Measurements from ENCODE around the gene GJA4.
"Not testable (repeated sequence)": the region's sequence is repeated elsewhere in the genome, so short reads cannot be mapped to it uniquely, and the experiment has no call there.

GJA4 gene

DNA sequence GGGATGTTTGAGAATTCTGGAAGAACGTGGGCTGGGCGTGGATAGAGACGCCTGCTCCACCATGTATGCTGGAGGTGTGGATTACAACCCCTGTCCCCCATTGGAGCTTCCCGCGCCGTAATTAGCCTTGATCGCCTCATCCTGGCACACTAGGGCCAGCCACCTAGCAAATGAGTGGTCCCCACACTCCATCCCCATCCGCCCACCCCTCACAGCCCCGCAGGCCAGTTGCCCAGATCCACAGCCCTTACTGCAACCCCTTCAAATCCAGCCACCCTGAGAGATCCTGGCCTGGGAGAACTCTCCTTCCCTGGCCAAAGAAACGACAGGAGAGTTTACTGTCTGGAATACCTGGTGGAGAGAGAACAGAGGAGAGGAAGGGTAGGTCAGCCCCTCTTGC is 375 bp upstream of the GJA4 start:
- no peak for DNase-seq (ENCODE audit: low read depth)

DNA sequence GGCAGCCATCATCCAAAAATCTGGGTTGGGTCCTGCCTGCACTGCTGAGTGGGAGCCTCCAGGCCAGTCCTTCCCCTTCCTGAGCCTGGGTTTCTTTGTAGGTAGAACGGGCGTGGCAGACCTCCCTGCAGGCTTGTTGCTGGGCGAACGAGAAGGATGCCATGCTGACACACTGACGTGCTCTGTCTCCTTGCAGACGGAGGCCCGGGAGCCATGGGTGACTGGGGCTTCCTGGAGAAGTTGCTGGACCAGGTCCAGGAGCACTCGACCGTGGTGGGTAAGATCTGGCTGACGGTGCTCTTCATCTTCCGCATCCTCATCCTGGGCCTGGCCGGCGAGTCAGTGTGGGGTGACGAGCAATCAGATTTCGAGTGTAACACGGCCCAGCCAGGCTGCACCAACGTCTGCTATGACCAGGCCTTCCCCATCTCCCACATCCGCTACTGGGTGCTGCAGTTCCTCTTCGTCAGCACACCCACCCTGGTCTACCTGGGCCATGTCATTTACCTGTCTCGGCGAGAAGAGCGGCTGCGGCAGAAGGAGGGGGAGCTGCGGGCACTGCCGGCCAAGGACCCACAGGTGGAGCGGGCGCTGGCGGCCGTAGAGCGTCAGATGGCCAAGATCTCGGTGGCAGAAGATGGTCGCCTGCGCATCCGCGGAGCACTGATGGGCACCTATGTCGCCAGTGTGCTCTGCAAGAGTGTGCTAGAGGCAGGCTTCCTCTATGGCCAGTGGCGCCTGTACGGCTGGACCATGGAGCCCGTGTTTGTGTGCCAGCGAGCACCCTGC is 1.4 kb downstream of the GJA4 start:
- DNase-seq (ENCODE audit: low read depth) = no peak

DNA sequence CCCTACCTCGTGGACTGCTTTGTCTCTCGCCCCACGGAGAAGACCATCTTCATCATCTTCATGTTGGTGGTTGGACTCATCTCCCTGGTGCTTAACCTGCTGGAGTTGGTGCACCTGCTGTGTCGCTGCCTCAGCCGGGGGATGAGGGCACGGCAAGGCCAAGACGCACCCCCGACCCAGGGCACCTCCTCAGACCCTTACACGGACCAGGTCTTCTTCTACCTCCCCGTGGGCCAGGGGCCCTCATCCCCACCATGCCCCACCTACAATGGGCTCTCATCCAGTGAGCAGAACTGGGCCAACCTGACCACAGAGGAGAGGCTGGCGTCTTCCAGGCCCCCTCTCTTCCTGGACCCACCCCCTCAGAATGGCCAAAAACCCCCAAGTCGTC is 2.0 kb downstream of the GJA4 start:
- no peak for DNase-seq (ENCODE audit: low read depth)

DNA sequence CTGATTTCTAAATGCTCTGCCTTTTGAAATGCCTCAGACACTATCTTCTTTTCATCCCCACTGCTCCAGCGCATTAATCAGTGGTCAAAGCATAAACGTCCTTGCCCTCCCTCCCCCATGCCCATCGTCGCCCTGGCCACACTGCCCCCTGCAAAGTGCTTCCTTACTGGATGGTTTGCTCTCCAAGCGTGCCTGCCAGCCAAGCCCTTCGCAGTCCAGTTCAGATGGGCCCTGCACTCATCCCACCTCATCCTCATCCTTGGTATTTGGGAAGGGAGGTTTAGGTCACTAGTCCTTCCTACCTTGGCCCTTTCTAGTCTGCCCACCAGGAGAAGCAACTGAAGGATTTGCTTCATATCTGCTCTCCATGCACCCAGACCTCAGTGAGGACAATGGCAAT is 3.1 kb downstream of the GJA4 start:
- DNase-seq (ENCODE audit: low read depth) = no peak

DNA sequence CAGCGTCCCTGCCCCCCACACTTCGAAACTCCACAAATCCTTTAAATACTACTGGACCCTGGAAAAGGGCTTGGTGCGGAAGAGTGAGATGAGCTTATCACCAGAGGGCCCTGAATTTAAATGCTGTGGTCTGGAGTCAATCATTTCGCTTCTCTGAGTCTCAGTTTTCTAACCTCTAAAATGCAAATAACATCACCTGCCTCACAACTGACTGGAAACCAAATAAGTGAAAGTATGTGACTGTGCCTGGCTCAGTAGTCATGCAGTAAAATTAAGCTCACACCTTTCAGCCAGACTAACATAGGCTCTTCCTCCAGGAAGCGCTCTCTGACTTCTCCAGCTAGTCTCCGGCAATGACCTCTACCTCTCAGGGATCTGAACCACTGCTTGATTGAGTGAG is 4.2 kb downstream of the GJA4 start:
- no peak for DNase-seq (ENCODE audit: low read depth)

DNA sequence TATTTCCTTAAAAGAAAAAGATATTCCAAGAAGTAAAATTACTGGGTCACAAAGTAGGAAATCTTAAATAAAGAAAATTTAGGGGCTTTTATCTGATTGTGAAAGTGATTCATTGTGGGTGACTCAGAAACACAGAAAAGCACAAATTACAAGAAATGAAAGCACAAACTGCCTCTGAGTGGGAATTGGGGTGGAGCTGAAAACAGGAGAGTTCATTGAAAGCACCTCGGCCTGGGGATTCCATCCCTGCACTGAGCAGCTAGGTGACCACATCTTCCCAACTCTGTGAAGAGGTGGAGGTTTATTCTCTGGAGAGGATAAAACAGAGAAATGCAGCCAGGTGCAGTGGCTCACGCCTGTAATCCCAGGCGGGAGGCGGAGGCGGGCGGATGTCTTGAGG is 7.4 kb downstream of the GJA4 start:
- DNase-seq (ENCODE audit: low read depth) = no peak

DNA sequence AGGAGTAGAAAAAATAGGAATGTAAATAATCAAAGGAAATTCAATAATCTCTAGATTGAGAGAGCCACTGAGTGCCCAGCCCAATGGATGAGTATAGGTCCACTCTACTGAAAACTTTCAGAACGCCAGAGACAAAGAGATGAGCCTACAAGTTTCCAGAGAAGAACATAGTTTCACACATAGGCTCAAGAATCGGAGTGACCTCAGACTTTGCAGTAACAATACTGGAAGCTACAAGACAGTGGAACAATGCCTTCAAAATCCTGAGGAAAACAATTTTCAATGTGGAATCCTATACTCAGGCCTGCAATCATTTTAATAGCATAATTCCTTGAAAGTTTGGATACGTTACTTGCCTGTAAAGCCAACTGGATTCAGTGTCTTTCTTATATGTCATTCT is 11.0 kb downstream of the GJA4 start:
- DNase-seq (ENCODE audit: low read depth) = no peak

DNA sequence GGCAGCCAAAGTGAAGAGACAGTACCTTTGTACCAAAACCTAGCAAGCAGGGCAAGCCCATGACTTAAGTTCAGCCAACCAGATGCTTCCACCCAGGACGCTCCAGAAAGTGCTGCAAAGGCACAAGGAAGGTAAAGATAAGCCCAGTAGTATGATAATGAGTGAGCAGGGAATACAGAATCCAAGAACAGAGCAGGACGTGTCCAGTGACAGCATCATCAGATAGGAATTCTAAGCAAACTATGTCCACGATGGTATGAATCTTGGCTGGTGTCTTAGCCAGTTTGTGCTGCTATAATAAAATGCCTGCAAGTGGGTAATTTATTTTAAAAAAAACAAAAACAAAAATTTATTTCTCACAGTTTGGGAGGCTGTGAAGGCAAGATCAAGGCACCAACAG is 13.6 kb downstream of the GJA4 start:
- no peak for DNase-seq (ENCODE audit: low read depth)

DNA sequence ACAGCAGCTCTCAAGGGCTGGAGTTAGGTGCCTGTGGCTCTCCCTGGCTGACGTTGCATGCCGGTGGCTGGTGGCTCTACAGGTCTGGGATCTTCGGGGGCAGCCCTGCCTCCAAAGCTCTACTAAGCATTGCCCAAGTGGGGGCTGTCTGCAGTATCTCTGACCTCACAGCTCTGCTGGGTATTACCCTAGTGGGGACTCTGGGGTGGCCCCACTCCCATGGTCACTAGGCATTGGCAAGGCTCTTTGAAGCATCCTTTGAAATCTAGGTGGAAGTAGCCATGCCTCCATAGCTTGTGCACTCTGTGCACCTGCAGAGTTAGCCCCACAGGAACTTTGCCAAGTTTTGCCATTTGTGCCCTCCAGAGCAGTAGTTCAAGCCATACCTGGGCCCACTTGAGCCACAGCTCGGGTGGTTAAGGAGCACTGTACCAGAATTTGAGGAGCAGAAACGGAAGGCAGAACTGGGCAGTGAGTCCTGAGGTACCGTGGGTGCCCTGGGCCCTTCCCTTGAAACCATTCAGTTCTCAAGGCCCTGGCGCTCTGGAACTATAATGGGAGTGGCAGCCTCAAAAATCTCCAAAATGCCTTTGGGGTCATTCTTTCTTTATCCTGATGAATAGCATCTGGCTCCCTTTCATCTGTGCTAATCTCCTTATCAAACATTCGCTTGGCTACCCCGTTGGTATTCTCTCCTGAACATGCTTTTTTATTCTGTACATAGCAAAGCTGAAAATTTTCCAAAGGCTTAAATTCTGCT is 15.4 kb downstream of the GJA4 start:
- no peak for DNase-seq (ENCODE audit: low read depth)

DNA sequence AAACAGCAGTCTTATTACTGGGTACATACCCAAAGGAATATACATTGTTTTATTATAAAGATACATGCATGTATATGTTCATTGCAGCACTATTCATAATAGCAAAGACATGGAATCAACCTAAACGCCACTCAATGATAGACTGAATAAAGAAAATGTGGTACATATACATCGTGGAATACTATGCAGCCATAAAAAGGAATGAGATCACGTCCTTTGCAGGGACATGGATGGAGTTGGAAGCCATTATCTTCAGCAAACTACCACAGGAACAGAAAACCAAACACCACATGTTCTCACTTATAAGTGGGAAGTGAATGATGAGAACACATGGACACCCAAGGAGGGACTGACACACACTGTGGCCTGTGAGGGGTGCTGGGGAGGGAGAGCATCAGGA is 18.0 kb downstream of the GJA4 start:
- DNase-seq (ENCODE audit: low read depth) = not testable (repeated sequence)

DNA sequence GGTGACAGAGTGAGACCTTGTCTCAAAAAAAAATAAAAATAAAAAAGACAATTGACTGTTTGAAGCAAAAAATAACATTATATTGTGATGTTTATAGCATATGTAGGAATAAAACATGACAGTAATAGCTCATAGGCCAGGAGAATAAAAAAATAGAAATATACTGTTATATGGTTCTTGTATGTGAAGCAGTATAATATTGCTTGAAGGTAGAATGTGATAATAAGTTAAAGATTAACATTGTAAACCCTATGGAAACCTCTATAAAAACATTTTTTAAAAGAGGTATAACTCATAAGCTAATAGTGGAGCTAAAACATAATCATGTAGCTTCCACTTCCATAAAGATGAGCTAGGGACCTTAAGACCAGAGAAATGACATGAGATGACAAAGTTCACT is 23.5 kb downstream of the GJA4 start:
- DNase-seq (ENCODE audit: low read depth) = no peak

DNA sequence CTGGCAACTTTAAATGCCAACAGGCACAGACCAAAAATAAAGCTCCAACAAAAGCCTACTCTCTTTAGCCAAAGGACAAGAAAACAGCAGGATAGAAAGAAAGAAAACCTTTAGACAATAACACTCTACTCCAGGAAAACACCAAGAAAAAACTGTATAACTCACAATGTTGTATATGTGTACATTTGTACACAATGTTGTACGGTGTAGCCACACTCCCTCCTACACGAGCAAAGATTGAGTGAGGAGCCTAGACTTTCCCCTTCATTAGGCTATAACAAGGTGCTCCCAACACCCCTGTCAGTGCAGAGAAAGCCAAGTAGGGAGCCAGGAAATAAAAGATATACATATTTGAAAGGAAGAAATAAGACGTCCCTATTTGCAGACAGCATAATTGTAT is 24.0 kb downstream of the GJA4 start:
- no peak for DNase-seq (ENCODE audit: low read depth)

DNA sequence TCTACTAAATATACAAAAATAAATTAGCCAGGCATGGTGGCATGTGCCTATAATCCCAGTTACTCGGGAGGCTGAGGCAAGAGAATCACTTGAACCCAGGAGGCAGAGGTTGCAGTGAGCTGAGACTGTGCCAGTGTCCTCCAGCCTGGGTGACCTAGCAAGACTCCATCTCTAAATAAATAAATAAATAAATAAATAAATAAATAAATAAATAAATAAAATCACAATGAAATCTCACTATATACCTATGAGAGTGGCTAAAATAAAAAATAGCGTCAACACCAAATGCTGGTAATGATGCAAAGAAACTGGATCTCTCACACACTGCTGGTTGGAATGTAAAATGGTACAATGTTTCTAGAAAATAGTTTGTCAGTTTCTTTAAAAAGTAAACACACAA is 26.1 kb downstream of the GJA4 start:
- DNase-seq (ENCODE audit: low read depth) = not testable (repeated sequence)

DNA sequence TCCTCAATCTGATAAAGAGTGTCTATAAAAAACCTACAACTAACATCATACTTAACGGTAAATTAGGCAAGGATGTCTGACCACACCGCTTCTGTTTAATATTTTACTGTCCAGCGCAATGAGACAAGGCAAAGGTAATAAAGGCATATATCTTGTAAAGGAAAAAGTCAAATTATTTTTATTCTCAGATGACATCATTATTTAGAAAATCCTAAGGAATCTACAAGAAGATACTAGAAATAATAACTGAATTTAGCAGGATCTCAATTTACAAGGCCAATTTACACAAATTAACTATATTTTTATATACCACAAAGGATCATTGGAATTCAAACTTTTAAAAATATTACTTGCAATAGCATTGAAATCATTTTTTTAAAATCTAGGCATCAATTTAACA is 29.4 kb downstream of the GJA4 start:
- no peak for DNase-seq (ENCODE audit: low read depth)

DNA sequence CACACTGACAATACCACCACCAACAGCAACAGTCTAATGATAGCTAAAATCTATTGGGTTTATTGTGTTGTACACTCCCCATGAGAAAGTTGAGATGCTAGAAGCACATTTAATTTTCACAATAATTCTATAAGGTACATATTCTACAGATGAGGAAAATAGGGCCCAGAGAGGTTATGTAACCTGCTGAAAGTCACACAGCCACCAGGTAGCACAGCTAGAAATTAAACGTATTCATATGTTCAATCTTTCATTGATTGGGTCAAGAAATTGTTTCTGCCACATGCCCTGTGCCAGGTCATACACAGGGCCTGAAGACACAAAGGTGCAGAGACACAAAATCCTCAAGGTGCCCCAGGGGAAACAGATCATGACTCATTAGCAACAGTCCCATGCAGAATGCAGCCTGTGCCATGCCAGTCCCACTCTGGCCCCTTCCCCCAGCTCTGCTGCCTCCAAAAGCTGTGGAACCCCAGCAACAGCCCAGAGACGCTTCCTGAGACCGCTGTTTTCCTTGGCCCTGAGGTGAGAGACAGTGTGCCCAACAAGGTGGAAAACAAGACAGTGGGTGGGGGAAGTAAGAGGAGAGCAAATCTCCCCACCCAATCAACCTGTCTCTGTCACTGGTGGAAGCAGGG is 32.1 kb downstream of the GJA4 start:
- no peak for DNase-seq (ENCODE audit: low read depth)

DNA sequence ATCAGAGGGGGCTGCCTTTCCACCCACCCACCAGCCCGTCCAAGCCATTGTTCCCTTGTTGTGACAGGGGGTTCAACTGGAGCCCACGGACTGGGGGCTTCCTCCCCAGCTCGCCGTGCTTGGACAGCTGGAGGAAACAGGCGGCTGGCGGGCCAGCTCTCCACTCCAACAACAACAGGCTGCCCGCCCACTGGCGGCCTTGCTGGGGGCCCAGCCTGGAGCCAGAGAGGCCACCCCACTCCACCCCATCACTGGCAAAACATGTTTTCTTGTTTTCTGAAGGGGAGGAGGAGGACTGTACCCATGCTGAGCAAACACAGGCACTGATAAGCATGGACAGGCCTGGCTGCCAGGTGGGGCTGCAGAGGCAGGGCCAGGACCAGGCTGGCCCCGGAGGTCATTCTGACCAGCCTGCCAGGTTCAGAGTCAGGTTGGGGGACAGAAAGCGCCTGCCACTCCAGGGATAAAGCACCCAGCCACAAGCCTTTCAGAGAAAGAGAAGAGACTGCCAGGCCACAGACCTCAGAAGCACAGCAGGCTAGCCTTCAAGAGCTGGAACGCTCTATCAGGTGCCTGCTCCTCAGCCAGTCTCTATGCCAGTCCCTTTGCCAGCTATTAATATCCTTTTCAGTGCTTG is 32.8 kb downstream of the GJA4 start:
- DNase-seq (ENCODE audit: low read depth) = no peak

DNA sequence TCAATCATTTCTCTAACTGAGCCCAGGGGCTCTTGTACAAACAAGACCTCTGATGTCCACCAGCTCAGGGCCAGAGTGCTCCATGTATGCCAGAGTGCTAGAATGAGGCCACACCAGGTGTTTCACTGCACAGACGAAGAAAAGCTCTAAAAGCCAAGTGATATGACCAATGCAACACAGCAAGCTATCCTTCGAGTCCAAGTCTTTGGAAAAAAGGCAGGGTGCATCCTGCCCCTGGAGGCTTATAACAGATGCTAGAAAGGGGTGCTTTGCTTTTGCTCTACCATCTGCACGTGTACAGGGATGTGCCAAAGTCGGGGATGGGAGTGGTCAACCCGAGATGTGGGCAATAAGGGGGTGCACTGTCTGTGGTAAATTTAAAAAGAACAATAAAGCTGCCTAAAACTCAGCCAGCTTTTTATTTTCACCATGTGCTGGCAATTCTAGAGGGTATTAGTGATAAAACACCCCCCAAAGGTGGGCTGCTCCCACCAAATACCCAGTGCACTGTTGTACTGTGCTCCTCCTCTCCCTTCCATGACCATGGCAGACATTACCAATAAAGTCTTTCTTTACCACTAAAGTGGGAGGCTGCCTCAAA is 34.6 kb downstream of the GJA4 start:
- DNase-seq (ENCODE audit: low read depth) = no peak

DNA sequence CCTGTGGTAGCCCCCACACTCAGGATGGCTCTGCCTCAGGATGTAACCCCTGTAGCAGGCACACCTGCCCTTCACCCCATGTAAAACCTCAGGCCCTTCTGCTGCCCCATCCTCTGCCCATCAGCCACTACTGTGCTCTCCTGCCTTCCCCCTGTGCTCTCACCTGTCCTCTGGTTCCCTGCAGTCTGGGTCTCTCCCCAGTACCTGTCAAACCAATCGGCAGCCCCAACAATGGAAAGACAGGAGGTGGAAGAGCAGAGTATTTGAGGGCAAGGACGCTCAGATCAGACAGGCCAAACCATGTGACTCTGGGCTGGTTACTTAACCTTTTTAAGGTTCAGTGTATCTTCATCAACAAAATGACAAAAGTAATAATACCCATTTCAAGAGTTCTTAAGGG is 35.8 kb downstream of the GJA4 start:
- DNase-seq (ENCODE audit: low read depth) = no peak

DNA sequence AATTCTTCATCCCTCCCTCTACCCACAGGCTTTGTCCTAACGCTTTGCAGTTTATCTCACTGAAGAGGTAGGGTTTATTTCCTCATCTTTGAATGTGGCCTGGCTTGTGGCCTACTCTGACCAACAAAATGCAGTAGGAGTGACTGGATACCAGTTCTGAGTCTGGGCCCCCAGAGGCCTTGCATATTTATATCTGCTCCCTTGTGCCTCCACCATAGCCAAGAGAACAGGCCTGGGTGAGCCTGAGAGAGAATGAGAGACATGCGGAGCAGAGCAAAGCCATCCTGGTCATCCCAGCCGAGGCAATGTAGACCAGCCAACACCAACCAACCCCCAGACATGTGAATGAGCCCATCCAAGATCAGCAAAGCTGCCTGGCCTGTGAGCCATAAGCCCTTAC is 36.5 kb downstream of the GJA4 start:
- DNase-seq (ENCODE audit: low read depth) = peak; percentile 89

DNA sequence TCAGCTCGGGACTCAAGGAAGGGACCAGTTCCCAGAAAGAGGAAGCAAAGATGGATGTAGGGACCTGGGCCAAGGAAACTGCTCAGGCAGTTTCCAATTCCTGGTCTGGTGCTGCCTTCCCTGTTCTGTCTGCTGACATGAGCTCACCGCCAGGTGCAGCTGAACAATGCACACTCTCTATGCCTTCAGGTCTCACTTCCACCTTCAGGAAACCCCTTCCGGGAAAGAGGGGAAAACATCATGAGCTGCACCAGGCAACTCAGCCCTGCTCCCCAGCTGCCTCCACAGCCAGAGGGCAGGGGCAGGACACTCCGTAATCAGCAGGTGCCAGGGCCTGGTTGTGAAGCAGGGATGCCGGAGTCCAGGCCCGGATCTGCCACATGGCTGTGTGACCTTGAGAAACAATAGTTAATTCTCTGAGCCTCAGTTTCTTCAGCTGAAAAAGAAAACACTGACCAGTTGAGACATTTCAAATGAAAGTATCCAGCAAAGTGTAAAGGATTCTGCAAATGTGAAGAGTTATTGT is 39.0 kb downstream of the GJA4 start:
- DNase-seq (ENCODE audit: low read depth) = no peak

DNA sequence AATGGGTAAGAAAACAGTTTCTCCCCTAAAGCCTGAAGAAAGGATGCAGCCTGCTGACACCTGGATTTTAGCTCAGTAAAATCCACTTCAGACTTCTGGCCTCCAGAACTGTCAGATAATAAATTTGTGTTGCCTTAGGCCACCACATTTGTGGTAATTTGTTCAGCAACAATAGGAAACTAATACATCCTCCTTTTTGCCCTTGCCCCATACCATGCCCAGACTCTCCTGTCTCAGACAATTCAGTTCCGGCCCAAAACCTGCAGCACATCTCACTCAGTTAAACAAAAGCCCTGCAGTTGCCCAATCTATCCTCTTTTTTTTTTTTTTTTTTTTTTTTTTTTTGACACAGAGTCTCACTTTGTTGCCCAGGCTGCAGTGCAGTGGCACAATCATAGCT is 40.9 kb downstream of the GJA4 start:
- DNase-seq (ENCODE audit: low read depth) = no peak
